SU-DHL-6 (cell line): Measurements from ENCODE around the gene KANK3.

Experiments
- CTCF ChIP-seq: fragments of 200-600 bp; sonication (generic); IDR thresholded peaks from one replicate; pipeline ENCODE4 v1.5.1; 2017; ENCODE audit warnings: antibody characterized with exemption, mild to moderate bottlenecking, low read length, moderate library complexity; ENCODE audit not compliant: insufficient read depth, poor library complexity, severe bottlenecking
- EZH2phosphoT487 ChIP-seq: fragments of 200-600 bp; sonication (generic), shearing (Covaris generic); conservative IDR thresholded peaks from 2 replicates; pipeline ENCODE4 v1.6.1; 2018; ENCODE audit warnings: mild to moderate bottlenecking, antibody characterized with exemption, low read length, moderate library complexity, mixed read lengths

- TF ChIP-seq CTCF (no peak), EZH2phosphoT487 (no peak)
Observed at GRCh38 chr19:8331263-8331845, 11.7 kb downstream of the KANK3 start.
